HG03097 (cell line): ENCODE measurements around the gene CACTIN.
"Not testable (repeated sequence)": the region's sequence is repeated elsewhere in the genome, so short reads cannot be mapped to it uniquely, and the experiment has no call there.

Source experiments
- ATAC-seq: cut with Tn5 transposase; IDR thresholded peaks from one replicate; pipeline ENCODE4 v1.9.1; 2021; ENCODE audit not compliant: unreplicated experiment, low FRiP score

The CACTIN gene

DNA sequence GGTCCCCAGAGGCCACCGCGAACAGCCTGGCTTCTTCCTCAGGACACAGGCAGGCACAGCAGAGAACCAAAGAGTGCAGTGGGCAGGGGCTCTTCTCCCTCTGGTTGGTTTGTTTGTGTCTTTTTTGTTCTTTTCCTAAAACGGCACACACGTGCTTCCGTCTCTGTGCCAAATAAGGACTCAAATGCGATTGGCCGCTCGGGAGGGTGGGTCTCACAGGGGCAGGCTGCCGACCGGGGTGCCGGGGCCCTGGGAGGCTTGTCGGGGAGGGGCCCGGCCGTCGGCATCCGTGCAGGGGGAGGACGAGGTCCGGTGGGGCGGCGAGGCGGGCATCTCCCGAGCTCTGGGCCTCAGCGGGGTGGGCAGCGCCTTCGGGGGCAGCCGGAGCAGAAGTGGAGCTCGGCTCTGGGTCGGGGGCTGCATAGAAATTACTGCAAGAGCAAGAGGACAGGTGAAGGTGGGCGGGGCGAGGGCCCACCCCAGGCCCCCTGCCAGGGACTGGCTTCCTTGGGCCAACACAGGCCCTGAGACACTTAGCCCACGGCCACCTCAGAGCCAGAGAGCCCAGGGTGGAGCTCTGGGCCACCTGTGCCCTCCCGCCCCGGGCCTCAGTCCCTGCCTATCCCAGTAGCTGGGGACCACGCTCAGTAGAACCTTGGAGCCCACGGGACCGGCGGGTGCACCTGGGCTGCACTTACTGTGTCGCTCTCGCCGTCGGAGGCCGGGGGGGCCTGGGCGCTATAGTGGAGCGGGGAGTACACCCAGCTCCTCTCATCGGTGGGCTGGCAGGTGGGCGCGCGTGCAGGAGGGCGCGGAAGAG lies 6.4 kb upstream of the CACTIN start:
- no peak for ATAC-seq

DNA sequence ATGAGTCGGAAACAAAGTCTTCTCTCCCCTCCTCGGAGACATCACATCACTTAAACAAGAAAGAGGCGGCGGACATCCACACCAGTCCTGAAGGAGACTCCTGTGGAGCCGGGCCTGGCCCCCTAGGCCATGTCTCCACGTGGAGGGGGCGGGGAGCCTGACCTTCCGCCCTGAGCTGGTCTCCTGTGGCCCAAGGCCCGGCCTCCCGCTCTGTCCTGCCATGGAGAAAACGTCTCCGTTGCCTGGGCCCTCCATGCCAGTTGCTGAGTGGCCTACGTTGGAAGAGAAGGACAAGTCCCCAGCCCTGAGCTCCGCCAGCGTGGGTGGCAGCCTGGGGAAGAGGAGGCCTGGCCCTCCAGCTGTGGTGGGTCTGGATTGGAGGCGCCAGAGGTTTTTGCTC lies 5.5 kb upstream of the CACTIN start:
- ATAC-seq: no peak

DNA sequence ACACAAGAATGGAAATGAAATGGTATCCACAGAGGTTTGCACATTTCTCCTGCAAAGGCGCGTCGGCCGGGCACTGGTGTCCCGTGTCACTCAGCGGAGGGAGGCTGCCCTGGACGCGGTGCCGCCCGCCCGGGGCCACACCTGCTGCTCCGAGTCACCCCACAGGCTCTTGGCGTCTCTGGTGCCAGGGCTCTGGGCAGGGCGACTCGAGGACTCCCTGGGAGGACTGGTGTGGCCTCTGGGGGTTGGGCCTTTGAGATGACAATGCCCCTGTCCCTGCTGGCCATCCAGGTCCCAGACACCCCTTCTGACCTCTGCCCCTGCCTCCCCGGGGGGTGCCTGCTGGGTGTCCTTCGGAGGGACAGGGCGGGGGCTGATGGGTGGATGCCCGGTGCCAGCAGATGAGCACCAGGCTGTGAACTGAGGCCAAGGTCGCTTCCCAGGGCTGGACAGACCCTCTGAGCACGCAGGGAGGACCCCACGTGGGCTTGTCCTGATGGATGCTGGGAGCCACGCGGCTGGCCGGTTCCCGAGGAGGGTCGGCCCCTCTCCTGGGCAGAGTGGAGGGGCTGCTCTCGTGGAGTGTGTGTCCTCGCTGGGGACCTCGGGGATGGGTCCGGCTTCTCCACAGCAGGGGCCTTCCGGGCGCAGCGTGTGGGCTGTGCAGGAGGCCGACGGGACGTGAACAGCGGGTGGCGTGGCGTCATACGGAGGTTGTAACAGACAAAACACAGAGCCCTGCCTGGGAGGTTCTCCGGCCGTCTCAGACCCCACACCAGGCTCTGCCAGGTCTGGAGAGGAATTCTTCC lies 4.7 kb upstream of the CACTIN start:
- ATAC-seq: no peak

DNA sequence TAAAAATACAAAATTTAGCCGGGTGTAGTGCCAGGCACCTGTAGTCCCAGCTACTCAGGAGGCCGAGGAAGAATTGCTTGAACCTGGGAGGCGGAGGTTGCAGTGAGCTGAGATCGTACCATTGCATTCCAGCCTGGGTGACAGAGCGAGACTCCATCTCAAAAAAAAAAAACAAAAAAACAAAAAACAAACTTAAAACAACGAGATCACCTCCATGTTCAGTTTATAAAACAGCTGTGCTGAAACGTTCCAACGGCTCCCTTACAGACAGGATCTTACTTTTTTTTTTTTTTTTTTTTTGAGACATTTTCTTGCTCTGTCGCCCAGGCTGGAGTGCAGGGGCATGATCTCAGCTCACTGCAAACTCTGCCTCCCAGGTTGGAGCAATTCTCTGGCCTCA lies 2.2 kb upstream of the CACTIN start:
- not testable (repeated sequence) for ATAC-seq

DNA sequence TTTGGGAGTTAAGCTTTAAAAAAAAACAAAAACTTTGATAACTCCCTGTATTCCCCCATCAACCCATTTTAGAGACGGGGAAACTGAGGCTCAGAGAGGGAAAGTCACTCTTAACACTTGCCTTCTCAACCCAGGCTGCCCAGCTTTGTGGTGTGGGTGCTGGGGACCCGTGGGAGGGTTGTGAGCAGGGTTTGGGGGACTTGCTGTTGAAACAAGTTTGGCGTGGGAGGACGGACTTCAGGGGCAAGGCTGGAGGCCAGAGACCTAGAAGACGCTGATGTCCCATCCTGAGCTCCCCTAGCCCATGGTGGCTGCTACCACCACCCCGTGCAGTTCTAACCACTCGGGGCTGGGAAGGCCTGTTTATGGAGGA lies 747 bp upstream of the CACTIN start:
- no peak for ATAC-seq

DNA sequence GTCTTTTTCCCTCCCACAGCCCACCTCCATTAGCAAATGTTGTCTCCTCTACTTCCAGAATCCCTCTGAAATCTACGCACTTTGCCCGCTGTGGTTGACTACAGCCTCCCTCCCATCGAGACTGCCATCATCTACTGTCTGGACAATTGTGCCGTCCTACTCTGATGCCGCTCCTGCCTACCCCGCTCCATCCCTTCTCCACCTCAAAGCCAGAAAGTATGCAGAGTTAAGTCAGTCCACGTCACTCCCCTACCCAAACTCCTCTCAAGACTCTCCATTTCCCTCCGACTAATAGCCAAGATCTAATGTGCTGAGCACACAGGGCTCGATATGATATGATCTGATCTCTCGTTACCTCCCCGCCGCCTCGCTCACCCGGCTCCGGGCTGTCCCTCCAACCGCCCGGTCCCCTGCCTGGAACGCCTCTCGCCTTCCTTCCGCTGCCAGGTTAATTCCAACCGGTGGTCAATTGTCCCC lies 556 bp downstream of the CACTIN start:
- peak; percentile 8 for ATAC-seq

DNA sequence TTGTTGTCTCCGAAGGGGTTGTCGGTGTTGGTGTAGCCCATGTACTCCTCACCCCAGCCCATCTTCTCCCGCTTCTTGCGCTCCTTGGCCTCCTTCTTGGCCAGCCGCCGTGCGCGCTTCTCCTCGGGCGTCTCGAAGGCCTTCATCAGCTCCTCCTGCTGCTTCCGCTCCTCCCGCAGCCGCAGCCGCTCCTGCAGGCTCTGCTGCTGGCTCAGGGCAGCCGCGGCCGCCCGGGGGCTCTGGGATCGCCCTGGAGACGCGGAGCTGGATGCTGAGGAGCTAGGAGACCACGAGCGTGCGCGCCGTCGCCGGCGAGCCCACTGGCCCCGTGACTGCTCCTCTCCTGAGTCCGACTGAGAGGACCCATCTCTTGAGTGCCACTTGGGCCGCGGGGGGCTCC lies 2.9 kb downstream of the CACTIN start:
- ATAC-seq: no peak

DNA sequence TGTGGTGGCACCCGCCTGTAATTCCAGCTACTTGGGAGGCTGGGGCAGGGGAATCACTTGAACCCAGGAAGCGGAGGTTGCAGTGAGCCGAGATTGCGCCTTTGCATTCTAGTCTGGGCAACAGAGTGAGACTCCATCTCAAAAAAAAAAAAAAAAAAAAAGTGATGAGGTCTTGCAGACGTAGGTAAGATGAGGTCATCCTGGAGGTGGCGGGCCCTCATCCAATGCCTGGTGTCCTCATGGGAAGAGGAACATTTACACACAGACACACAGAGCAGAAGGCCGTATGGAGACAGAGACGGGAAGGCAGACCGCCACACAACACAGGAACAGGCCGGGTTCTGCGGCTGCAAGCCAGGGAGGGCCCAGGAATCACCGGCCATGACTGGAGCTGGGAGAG lies 4.4 kb downstream of the CACTIN start:
- no peak for ATAC-seq

DNA sequence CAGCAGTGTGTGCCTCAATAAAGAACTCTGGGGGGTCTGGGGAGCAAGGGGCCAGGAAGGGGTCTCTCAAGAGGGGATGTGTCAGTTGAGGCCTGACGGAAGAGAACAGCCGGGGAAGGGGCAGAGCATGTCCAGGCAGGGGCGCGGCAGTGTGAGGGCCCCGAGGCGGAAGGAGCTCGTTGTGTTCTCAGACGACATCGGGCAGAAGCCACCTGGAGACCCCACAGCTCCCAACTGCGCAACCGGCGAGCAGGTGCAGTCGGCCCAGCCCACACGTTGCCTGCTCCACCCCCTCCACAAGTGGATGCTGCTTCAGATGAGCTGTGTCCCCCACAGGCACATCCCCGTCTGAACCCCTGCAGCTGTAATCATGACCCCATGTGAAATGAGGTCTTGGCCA lies 4.9 kb downstream of the CACTIN start:
- ATAC-seq: no peak

DNA sequence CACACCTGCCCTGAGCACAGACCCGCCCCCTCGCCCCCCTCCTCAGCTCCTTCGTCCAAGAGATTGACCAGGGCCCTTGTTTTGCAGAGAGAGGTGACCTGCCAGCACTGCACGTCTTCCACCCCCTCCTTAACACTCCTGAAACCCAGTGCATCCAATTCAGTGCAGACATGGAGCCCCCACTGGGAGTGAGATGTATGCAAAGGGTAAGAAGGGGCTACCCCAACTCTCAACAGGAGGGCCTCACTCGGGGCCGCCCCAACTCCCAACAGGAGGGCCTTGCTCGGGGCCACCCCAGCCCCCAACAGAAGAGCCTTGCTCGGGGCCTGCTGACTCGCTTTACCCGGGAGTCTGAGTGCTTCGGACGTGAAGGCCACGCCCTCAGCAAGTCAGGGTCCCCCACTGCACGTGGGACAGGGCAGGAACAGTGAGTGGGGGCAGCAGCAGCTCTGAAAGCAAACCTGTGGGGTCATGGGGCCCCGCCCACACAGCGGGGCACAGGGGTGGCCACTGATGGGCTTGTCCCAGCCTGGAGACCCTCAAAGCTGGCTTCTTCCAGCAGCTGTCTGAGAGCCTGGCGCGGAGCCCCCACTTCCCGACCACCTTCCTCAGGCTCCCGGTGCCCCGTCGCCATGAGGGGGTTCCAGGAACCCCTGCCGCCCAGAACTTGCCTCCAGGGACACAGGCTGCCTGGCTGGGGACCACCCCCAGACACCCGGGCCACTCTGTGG lies 5.6 kb downstream of the CACTIN start:
- no peak for ATAC-seq

DNA sequence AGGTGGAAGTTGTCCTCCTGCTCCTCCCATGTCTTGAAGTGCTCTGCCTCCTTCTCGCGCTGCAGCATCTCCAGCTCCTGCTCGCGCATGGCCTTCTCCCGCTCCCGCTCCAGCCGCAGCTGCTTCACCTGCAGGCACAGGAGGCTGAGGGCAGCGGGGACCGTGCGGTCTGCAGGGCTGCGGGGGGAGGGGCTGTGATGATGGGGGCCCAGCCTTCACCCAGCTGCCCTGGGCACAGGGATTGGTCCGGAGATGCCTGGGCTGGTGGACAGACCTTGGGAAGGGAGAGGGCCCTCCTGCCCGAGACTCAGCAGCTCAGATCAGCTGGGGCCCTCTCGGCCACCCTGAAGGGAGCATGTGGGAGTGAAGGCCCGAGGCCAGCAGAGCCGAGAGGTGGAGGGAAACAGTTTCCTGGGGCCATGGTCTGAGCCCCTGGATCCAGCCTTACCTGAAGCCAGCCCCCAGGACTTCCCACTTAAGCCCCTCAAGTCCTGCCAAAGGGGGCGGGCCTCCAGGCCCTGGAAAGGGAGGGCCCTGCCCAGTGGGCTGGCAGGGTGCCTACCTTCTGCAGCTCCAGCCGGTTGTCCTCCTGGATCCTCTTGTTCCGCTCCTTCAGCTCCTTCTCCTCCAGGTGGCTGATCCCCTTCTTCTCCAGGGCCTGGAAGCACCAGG lies 6.3 kb downstream of the CACTIN start:
- no peak for ATAC-seq

DNA sequence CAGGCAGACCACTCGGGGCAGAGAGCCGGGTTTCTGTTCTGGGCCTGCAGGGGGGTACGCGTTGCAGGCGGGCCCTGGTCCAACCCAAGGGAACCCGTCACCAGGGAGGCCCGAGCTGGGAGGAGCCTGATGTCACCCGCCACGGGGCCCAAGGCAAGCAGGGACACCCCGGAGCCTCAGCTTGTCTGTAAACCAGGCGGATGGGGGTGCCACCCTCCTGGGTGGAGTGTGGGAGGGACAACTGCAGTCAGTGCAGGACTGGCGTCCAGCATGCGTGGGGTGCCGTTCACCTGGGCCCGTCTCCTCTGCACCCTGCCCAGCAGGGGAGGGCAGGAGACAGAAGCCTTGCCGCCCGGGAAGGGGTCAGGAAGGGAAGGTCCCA lies 7.0 kb downstream of the CACTIN start:
- ATAC-seq: no peak

DNA sequence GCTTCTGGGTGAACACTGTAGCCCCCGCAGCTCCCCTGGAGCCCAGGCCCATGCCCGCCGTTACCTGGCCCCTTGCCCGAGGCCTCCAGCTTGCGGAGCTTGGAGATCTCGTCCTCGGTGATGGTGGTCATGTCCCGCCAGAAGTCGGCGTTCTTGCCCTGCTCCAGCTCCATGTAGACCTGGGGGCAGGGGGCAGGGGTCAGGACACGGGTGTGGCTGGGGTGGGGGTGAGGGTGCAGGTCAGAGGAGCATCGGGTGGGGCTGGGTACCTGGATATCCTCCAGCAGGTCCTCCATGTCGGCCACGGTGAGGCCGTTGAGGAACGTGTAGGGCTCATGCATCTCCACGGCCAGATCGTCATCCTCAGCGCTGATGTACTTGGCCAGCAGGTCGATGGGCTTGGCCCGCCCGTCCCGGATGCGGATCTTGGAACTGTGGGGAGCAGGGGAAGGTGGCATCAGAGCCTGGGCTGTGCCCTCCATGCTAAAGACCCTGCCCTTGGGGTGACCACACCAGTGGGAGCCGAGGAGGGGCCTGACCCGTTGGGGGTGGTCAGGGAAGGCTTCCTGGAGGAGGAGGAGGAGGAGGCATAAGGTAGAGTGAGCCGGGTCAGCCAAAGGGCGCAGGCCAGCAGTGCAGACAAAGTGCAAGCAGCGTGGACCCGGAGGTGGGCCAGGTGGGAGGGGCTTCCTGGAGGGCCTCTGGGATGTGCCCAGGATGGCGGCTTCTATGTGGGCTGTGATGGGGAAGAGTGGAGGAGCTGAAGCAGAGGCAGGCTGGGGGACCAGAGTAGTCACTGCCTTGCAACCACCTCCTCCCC lies 7.6 kb downstream of the CACTIN start:
- ATAC-seq: no peak

DNA sequence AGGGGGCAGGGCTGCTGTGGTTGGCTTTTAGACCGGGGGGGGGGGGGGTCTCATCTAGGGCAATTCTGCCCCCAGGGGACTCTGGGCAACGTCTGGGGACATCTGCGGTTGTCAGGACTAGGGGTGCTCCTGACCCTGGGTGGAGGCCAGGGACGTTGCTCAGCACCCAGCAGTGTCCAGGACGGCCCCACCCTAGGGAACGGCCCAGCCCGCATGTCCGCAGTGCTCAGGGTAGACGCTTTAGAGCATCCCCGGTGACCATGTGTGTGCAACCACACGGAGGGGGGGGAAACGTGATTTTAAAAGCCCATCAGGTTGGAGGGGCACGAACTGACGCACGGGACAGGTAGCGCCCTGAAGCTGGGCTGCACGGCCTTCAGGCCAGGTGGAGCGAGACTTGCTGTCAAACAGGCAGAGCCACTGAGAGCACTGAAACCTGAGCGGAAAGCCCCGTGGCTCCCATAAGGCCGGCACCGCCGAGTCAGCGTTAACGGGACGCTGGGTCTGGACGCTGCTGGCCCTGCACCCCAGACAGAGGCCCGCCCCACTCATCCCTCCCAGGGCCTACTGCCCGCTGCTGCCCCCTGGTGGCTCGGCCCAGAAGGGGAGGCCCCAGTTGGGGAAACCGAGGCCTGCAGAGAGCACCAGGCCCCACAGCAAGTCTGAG lies 8.3 kb downstream of the CACTIN start:
- ATAC-seq: no peak

DNA sequence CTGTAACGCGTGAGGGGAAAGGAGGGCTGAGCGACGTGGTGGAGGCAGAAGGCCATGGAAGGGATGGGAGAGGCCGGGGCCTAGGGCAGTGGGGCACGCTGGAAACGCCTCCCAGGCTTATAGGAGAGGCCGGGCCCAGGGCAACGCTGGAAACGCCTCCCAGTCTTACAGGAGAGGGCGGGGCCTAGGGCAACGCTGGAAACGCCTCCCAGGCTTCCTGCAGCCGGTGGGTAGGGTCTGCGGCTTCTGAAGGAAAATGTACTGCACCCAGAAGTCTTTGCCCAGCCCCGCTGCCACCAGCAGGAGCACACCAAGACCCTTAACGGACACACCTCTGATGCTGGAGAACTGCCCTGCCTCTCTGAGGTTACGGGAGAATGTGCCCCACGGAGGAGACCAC lies 9.1 kb downstream of the CACTIN start:
- no peak for ATAC-seq

DNA sequence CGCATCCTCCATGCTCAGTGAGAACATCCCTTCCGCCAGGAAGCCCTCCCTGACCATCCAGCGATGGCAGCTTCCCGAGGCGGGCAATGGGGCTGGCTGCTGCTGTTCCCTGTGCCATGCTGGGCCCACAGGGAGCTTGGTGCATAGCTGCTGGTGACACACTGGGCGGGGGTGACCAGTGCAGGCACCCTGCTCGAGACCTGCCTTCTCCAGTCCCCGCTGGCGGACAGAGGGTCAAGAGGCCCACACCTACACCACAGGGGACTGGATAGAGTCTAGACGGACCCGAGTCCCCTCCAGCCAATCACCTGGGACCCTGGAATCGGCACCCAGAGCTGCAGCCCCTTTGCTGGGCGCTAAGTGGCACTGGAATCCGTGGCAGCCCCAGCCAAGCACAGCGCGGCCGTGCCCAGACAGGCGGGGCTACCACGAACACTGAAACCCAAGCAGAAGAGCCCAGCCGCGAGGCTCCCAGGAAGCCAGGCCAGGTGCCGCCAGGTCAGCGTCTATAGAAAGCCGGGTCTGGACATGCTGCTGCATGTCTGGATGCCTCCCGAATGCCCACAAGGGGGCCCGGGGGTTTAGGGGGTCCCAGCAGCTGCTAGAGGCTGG lies 11.0 kb downstream of the CACTIN start:
- no peak for ATAC-seq

DNA sequence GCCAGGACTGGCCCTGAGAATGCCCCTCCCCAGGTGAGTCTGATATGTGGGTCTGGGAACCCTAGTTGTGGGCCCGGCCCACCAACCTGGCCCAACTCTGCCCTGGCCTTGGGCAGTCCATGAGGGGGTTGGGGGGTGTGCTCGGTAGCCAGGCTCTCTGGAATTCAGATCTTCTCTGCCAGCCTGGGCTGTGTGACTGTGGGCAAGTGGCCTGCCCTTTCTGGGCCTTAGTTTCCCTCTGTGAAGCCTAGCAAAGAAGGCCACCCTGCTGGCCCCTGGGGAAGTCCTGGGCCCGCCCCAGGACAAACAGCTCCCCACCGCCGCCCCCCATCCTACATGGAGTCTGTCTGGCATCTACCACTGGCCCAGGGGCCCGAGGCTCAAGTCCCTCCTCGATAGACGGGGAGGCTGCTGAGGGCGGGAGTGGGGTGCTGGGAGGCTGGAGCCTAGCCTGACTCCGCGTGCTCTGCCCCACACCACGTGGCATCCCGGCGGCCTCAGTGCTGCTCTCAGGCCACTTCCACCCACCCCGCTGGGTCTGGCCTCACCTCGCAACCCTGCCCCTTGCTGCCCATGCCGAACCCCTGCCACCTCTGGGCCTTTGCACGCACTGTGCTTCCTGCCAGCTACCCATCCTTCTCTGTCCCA lies 11.6 kb downstream of the CACTIN start:
- no peak for ATAC-seq

DNA sequence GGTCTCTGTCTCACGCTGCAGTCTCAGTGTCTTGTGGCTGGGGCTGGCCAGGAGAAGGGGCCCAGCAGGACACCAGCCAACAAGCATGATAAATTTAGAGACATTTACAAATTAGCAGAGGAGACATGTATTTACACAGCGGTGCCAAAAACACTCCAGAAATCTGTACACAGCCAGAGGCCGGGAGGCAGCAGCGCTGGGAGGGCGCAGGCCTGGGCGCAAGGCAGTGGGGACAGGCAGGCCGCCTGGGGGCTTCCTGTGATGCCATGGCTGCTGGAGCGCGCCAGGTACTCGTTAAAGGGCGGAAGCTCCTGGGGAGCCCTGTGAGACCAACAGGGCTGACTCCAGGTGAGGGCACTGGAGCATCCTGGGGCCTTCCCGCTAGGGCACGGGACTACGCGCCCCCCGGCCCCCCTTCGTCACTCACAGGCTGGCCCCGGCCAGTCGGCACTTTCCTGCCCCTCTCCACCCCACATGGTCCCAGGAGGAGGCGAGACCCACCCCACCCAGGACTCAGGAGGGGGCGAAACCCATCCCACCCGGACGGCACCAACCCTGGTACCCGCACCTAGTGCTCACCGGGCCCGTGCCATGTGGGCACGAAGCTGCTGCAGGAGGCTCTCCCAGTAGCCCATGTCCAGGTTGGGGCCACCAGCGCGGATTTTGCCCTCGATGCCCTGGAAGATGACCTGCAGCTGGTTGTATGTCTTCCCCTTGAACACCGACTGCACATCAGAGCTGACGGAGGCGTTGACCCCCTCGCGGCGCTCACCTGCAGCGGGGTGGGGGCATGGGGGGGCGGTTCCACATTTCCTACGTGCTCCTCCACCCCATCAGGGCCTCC lies 12.6 kb downstream of the CACTIN start:
- no peak for ATAC-seq
